ENCODE measurements around the gene YIPF6.
"Not testable (repeated sequence)": the region's sequence is repeated elsewhere in the genome, so short reads cannot be mapped to it uniquely, and the experiment has no call there.

The YIPF6 gene

GRCh38 chrX:68464796-68465195, 34.1 kb upstream of the YIPF6 start:
- ATAC-seq (ENCODE audit: low read depth) (no peak), DNase-seq (ENCODE audit: low spot score) (no peak)
- TF ChIP-seq, protein P1, sequence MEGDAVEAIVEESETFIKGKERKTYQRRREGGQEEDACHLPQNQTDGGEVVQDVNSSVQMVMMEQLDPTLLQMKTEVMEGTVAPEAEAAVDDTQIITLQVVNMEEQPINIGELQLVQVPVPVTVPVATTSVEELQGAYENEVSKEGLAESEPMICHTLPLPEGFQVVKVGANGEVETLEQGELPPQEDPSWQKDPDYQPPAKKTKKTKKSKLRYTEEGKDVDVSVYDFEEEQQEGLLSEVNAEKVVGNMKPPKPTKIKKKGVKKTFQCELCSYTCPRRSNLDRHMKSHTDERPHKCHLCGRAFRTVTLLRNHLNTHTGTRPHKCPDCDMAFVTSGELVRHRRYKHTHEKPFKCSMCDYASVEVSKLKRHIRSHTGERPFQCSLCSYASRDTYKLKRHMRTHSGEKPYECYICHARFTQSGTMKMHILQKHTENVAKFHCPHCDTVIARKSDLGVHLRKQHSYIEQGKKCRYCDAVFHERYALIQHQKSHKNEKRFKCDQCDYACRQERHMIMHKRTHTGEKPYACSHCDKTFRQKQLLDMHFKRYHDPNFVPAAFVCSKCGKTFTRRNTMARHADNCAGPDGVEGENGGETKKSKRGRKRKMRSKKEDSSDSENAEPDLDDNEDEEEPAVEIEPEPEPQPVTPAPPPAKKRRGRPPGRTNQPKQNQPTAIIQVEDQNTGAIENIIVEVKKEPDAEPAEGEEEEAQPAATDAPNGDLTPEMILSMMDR (IDR thresholded peaks at IDR 0.05; ENCODE audit: poor library complexity, severe bottlenecking), result no peak
- Histone ChIP-seq H3K27me3 (ENCODE audit: insufficient read depth, poor library complexity, severe bottlenecking) (no peaks in the 10 kb centered on the region), H3K27ac (ENCODE audit: poor library complexity, severe bottlenecking) (no peak overlapping the region), H3K9me3 (ENCODE audit: severe bottlenecking) (no peaks in the 10 kb centered on the region), H3K36me3 (ENCODE audit: low read depth) (no peaks in the 10 kb centered on the region), H3K4me1 (ENCODE audit: insufficient read depth, poor library complexity, severe bottlenecking) (no peaks in the 10 kb centered on the region), H3K4me3 (ENCODE audit: severe bottlenecking) (no peak overlapping the region)

GRCh38 chrX:68480969-68481368, 17.9 kb upstream of the YIPF6 start:
- no peaks in the 10 kb centered on the region for H3K9me3 ChIP-seq (ENCODE audit: severe bottlenecking)
- H3K36me3 ChIP-seq (ENCODE audit: low read depth), result no peaks in the 10 kb centered on the region
- TF ChIP-seq, protein P1 (IDR thresholded peaks at IDR 0.05; ENCODE audit: poor library complexity, severe bottlenecking), result no peak
- H3K4me3 ChIP-seq (ENCODE audit: severe bottlenecking), result no peak overlapping the region
- H3K4me1 ChIP-seq (ENCODE audit: insufficient read depth, poor library complexity, severe bottlenecking), result no peaks in the 10 kb centered on the region
- H3K27ac ChIP-seq (ENCODE audit: poor library complexity, severe bottlenecking), result no peak overlapping the region
- ATAC-seq (ENCODE audit: low read depth) (no peak), DNase-seq (ENCODE audit: low spot score) (no peak)
- H3K27me3 ChIP-seq (ENCODE audit: insufficient read depth, poor library complexity, severe bottlenecking), result no peaks in the 10 kb centered on the region

DNA sequence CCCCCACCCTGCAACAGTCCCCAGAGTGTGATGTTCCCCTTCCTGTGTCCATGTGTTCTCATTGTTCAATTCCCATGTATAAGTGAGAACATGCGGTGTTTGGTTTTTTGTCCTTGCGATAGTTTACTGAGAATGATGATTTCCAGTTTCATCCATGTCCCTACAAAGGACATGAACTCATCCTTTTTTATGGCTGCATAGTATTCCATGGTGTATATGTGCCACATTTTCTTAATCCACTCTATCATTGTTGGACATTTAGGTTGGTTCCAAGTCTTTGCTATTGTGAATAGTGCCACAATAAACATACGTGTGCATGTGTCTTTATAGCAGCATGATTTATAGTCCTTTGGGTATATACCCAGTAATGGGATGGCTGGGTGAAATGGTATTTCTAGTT, 12.7 kb upstream of the YIPF6 start:
- H3K27me3 ChIP-seq (ENCODE audit: insufficient read depth, poor library complexity, severe bottlenecking); H3K36me3 ChIP-seq (ENCODE audit: low read depth); DNase-seq (ENCODE audit: low spot score); H3K9me3 ChIP-seq (ENCODE audit: severe bottlenecking); ATAC-seq (ENCODE audit: low read depth); H3K4me1 ChIP-seq (ENCODE audit: insufficient read depth, poor library complexity, severe bottlenecking); H3K27ac ChIP-seq (ENCODE audit: poor library complexity, severe bottlenecking); H3K4me3 ChIP-seq (ENCODE audit: severe bottlenecking): not testable (repeated sequence)

GRCh38 chrX:68487254-68487653, 11.6 kb upstream of the YIPF6 start:
- H3K9me3 ChIP-seq (ENCODE audit: severe bottlenecking), result no peaks in the 10 kb centered on the region
- H3K27me3 ChIP-seq (ENCODE audit: insufficient read depth, poor library complexity, severe bottlenecking), result no peaks in the 10 kb centered on the region
- H3K36me3 ChIP-seq (ENCODE audit: low read depth), result no peaks in the 10 kb centered on the region
- ATAC-seq (ENCODE audit: low read depth) (no peak), DNase-seq (ENCODE audit: low spot score) (no peak)
- TF ChIP-seq, protein P1 (IDR thresholded peaks at IDR 0.05; ENCODE audit: poor library complexity, severe bottlenecking), result no peak
- no peaks in the 10 kb centered on the region for H3K4me1 ChIP-seq (ENCODE audit: insufficient read depth, poor library complexity, severe bottlenecking)
- H3K4me3 ChIP-seq (ENCODE audit: severe bottlenecking), result no peak overlapping the region
- no peak overlapping the region for H3K27ac ChIP-seq (ENCODE audit: poor library complexity, severe bottlenecking)

DNA sequence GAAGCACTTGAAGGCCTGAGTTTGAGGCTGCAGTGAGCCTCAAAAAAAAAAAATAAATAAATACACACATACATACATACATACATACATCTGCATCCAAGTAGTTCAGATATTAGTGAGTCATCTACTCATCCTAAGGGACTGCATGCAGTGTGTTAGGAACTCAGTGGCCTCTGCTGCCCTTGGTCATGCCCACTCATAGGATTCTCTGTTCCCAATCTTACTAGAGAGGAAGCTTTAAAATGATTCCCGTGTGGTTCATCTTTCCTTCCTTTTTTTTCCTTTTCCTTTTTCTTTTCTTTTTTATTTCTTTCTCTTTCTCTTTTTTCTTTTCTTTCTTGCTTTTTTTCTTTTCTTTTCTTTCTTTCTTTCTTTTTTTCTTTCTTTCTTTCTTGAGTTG, 10.9 kb upstream of the YIPF6 start:
- ATAC-seq (ENCODE audit: low read depth), result no peak
- H3K27ac ChIP-seq (ENCODE audit: poor library complexity, severe bottlenecking), result no peak overlapping the region

More for the DNA sequence above, 10.9 kb upstream of the YIPF6 start:
- TF ChIP-seq, protein P1 (IDR thresholded peaks at IDR 0.05; ENCODE audit: poor library complexity, severe bottlenecking), result no peak
- no peaks in the 10 kb centered on the region for H3K4me1 ChIP-seq (ENCODE audit: insufficient read depth, poor library complexity, severe bottlenecking)
- H3K9me3 ChIP-seq (ENCODE audit: severe bottlenecking), result no peaks in the 10 kb centered on the region
- H3K4me3 ChIP-seq (ENCODE audit: severe bottlenecking), result no peak overlapping the region
- H3K36me3 ChIP-seq (ENCODE audit: low read depth), result no peaks in the 10 kb centered on the region
- no peaks in the 10 kb centered on the region for H3K27me3 ChIP-seq (ENCODE audit: insufficient read depth, poor library complexity, severe bottlenecking)
- DNase-seq (ENCODE audit: low spot score), result no peak
